Activated T-cell treated with anti-CD3 and anti-CD28 coated beads for 48 hours (primary cell): ENCODE measurements around the gene OGA.

ENCODE experiments used
- DNase-seq: peaks from one replicate; pipeline ENCODE4 v3.0.0-alpha.2; 2020; ENCODE audit warnings: low read depth

The OGA gene

GRCh38 chr10:101818119-101818871 lies at the start of gene OGA:
OGA (minus strand) TSS chr10:101818444; CDS start chr10:101818022, 422 bp downstream.
- peak; percentile 95 for DNase-seq

DNA sequence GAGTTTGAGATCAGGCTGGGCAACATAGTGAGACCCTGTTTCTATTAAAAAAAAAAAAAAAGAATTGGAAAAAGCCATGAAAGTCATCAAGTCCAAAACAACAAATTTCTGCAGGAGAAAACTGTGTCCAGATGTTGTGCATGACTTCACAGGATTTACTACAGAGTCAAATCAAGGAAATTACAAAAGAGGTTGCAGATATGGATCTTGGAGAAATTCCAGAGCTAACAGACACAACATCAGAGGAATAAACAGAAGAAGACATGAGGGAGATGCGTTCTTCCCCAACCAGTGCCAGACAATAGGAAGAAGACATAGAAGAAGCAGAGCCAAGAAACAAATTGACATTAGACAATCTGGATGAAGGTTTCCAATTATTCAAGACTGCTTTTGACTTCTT lies 49.7 kb upstream of the OGA start:
- no peak for DNase-seq

- DNase-seq = no peak
Measured at GRCh38 chr10:101859530-101859929, 41.3 kb upstream of the OGA start.

- DNase-seq = no peak
Measured at GRCh38 chr10:101858723-101859500, 40.7 kb upstream of the OGA start.

DNA sequence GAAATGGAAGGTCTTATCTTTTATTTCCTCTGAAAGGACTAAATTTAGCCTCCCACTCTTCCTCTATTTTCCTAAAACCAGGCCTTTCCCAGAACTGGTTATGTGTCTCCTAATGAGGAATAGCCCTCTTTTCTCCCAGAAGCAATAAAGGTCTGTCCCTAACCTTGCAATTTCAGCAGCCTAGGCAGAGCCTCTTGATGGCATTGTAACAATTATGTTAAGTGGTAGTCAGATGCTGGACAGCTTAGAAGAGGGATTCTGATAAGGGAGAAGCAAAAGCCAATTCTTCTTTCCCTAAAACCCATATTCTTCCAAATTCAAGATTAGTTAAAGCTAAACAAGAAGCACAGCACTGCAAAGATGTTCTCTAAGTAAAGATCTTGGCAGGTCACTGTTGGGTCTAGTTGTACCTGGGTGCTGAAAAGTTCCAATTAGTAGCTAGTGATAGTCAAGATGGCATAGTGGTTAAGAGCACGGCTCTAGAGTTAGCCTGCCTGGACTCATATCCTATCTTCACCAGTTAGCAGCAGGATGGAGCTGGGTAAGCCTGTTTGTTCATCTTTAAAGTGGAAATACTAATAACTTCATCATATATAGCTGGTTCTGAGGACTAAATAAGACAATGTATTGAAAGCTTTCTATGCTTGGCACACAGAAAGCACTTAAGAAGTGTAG lies 39.7 kb upstream of the OGA start:
- no peak for DNase-seq

GRCh38 chr10:101856626-101857025 lies 38.4 kb upstream of the OGA start:
- DNase-seq = no peak

- no peak for DNase-seq
Measured at GRCh38 chr10:101851411-101852116, 33.3 kb upstream of the OGA start.

GRCh38 chr10:101850749-101851148 lies 32.5 kb upstream of the OGA start:
- DNase-seq = no peak

DNA sequence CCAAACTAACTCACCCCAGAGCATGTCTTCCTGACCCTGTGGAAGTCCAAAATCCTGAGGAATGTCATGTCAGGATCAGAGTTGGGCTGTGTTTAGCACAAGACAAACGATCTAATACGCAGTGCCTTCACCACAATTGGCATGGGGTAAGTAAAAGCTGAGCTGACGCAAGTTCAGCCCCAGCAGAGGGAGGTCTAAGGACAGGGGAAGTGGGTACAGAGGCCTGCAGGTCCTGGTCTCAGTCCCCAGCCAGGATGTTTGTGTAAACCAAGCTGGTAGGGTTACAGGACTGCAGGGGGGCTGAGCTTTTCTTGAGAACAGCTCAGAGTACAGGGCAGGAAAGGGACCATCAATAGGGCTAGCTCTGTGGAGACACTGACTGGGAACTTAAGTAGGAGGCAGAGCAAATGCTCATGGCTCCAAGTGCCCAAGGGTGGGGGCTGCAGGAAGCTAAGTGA lies 30.7 kb upstream of the OGA start:
- no peak for DNase-seq

- DNase-seq = no peak
Measured at GRCh38 chr10:101848408-101848807, 30.2 kb upstream of the OGA start.

DNA sequence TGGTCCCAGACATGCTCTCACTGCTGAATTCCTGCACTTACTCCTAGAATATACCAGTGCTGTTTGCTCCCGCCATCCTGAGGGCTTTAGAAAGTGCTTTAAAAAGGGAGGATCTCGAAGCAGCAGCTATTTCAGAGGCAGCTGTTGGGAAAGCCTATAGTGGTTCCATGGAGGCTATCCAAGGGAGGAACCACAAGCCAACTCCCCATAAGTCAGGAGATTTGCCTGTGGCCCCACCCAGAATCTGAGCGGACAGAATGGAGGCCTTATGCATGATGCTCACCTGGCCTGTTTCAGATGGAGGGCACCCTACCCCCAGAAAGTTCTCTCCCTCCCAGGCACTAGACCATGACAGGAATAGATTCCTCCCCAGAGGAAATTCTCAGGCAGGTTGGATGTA lies 27.6 kb upstream of the OGA start:
- no peak for DNase-seq

DNA sequence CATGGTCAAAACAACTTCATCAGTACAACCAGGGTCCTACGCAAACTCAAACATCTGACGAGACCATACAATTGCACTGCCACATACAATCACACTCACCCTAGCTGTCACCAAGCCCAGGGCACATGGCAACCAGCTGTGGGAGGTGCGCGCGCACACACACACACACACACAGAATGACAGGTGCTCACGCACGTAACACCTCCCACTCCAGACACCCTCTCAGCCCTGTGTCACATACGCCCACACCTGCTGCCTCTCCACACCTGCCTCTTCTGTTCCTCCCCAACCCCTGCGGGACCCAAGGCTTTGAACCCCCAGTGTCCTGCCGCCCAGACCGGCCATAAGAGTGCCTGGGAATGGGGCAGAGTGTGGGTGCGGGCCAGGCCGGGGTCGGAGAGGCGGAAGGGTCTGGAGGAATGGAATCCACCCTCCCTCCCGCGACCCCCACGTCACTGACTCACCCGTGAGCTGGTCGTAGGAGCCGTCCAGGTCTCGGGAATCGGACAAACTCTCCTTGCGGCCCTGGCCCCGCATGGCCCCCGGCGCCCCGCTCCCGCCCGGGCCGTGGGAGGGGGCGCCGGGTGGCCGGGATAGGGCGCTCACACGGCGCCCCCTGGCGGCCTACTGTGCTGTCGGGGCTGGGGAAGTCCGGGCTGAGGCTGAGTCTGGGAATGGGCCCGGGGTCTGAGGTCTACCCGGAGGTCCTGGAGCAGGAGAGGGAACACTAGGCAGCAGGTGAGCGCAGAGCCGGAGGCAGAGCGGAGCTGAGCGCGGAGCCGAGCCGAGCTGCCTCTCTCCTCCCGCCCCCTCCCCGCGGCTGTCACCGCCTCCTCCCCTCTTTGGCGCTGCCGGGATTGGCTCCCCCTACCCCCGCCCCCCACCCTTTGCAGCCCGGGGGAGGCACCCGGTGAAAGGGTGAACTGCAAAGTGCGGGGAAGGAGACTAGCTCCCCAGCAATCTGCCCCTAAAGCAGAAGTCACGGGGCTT lies 25.1 kb upstream of the OGA start, which contains the start of gene KCNIP2:
Gene KCNIP2 (minus strand): TSS at position 769 of the 990 bp plus-strand sequence. CDS start 232 bp downstream, at position 537.
- DNase-seq = peak; percentile 46

DNA sequence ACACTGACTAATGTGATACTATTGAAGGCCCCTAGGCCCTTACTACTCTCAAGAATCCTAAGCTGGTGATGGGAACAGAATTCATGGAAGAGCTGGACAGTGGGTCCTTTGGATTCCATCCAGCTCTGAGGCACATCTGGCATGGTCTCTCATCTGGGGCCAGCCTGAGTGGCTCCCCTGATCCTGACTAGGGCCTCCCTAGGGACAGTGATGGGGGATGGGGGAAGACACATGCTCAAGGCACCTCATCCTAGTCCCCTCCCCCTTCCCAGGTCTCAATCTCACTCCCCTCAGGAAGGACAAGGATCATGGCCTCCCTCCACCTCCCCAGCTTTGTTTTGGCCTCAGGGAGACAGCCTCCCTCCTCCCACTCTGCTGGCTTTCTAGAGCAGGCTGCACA lies 23.6 kb upstream of the OGA start:
- no peak for DNase-seq

GRCh38 chr10:101840741-101841453 lies 22.7 kb upstream of the OGA start:
- DNase-seq = peak; percentile 80

GRCh38 chr10:101840102-101840684 lies 21.9 kb upstream of the OGA start:
- DNase-seq = no peak

DNA sequence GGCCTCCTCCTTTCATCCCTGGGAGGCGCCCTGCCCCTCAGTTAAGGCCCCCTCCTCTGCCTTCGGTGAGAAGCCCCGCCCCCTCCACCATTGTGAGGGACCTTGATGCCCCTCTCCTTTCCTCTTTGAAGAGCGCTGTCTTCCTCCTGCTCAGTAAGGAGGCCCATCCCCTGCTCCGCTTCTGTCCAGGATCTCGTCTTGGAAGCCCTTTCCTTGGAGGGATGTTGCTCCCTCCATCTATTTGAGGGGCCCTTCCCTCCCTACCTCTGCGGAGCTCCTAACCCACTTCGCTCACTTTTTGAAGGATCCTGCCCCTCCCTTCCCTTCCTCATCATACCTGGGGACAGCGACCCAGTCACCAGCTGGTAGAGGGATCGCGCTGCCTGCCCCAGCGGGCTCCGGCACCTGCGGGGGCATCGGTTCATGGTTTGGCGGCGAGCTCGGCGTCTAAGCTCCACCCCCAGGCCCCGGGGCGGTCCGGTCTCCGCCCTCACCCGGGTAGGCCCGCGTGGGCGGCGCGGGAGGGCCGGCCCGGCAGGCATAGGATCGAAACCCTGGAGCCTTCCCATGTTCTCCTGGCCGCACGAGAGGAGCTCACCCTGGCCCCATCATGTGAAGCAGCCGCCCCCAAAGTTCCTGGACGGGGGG lies 21.3 kb upstream of the OGA start:
- DNase-seq = peak; percentile 62

DNA sequence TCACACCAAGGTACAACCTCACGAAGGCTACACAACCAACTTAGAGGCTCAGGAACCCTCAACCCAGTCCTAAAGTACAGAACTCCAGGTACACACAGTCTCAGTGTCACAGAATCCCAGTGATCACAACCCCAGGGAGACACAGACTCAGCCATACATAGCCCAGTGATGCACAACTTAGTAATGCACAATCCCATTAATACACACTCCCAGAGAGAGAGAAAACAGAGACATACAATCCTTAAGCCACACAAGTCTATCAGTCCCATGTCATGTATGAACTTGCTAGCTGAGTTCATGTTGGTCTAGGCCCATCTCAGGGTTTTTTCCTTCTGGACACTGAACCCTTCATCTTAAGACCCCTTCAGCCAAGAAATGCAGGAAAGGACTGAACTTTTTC lies 20.8 kb upstream of the OGA start:
- no peak for DNase-seq

GRCh38 chr10:101838416-101838970 lies 20.2 kb upstream of the OGA start:
- no peak for DNase-seq

DNA sequence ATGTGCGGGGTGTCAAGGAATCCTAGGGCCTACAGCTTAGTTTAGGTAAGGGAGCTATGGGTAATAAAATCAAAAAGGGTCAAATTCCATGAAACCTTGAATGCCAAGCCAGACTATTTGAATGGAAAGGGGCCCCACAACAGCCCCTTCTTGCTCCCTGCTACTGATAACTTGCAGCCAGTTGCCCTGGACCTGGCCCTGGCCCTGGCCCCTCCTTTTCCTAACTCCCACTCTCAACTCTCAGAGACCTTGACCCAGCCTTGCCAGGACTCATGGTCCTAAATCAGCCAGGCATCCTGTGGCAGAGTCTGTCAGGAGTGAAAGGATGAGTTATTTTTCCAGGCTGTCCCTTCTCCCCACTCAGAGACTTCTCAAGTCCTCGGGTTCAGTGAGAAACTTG lies 19.5 kb upstream of the OGA start:
- no peak for DNase-seq
